ENCODE results near the gene DND1.

DNA sequence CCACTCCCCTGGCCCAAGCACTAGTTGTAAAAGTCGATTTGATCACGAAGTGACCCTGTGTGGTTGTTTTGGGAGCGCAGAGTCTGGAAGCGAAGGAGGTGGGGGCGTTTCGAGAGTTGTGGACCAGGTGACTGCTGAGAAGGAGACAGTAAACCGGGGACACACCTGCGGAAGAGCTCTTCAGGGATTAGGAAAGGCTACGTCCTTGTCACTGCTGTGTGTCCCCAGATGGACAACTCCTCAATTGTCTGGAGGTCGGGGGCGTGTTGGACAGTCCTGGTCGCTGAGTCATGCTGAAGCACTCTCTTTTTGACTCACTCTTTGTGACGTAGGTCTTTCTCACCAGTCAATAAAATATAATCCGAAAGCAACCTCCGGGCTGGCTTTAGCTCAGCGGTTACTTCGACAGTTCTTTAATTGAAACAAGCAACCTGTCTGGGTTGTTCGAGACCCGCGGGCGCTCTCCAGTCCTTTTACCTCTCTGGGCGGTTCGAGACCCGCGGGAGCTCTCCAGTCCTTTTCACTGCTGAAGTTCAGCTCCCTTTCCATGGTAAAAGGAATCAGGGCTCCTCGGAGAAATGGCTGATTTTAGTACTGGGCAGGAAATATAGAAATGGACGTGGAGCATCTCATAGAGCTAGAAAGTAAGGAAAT is 37.6 kb upstream of the DND1 start:
- TF ChIP-seq POLR2A (IDR thresholded peaks at IDR 0.05), result peak in 1 of 2 donors; percentile 81
- TF ChIP-seq, protein P1, sequence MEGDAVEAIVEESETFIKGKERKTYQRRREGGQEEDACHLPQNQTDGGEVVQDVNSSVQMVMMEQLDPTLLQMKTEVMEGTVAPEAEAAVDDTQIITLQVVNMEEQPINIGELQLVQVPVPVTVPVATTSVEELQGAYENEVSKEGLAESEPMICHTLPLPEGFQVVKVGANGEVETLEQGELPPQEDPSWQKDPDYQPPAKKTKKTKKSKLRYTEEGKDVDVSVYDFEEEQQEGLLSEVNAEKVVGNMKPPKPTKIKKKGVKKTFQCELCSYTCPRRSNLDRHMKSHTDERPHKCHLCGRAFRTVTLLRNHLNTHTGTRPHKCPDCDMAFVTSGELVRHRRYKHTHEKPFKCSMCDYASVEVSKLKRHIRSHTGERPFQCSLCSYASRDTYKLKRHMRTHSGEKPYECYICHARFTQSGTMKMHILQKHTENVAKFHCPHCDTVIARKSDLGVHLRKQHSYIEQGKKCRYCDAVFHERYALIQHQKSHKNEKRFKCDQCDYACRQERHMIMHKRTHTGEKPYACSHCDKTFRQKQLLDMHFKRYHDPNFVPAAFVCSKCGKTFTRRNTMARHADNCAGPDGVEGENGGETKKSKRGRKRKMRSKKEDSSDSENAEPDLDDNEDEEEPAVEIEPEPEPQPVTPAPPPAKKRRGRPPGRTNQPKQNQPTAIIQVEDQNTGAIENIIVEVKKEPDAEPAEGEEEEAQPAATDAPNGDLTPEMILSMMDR (IDR thresholded peaks at IDR 0.05), result no peak

Data from adrenal gland (tissue), 5 donors.